ENCODE data around the gene PRKRA.
"Not testable (repeated sequence)": the region's sequence is repeated elsewhere in the genome, so short reads cannot be mapped to it uniquely, and the experiment has no call there.

DNA sequence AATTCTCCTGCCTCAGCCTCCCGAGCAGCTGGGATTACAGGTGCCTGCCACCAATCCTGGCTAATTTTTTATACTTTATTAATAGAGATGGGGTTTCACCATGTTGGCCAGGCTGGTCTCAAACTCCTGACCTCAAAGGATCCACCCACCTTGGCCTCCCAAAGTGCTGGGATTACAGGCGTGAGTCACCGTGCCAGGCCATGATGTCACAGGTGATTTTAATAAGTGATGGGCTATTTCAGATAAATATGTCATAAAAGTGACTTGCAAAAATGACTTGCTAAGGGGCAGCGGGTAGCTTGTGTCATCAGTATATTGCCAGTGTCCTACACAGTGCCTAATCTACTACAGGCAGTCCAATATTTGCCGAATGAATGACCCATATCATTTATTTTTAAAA is 20.3 kb upstream of the PRKRA start:
- TF ChIP-seq, protein P1, sequence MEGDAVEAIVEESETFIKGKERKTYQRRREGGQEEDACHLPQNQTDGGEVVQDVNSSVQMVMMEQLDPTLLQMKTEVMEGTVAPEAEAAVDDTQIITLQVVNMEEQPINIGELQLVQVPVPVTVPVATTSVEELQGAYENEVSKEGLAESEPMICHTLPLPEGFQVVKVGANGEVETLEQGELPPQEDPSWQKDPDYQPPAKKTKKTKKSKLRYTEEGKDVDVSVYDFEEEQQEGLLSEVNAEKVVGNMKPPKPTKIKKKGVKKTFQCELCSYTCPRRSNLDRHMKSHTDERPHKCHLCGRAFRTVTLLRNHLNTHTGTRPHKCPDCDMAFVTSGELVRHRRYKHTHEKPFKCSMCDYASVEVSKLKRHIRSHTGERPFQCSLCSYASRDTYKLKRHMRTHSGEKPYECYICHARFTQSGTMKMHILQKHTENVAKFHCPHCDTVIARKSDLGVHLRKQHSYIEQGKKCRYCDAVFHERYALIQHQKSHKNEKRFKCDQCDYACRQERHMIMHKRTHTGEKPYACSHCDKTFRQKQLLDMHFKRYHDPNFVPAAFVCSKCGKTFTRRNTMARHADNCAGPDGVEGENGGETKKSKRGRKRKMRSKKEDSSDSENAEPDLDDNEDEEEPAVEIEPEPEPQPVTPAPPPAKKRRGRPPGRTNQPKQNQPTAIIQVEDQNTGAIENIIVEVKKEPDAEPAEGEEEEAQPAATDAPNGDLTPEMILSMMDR (IDR thresholded peaks at IDR 0.05; ENCODE audit: insufficient read depth, low read length, poor library complexity, severe bottlenecking) = not testable (repeated sequence)
- TF ChIP-seq EZH2phosphoT487 (conservative IDR thresholded peaks at IDR 0.05; ENCODE audit: low read length) = not testable (repeated sequence)
